Measurements from ENCODE around the gene NUAK2.

The NUAK2 gene

DNA sequence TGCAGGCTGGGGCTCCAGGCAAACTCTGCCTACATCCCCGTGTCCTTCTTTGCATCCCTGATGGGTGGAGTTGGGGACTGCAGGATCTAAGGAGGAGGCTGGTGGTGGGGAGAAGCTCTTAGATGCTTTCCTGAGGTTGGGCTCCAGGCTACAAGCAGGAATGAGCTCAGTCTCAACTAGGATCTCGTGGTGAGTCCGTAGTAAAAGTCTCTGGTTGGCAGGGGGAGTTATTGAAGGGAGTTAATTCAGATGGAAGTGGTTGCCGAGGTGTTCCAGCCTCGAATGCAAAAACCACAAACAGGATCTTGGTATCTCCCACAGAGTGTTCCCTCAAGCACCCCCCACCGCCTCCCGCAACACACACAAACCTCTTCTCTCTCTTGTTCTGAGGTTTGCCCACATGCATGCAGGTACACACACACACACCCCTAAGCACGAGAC is 58.8 kb downstream of the NUAK2 start:
- no peak for TF ChIP-seq EZH2 (IDR thresholded peaks at IDR 0.05)
- no peak for TF ChIP-seq POLR2AphosphoS5 (IDR thresholded peaks at IDR 0.05; ENCODE audit: borderline replicate concordance, low read depth, low read length)
- H3K9ac ChIP-seq (ENCODE audit: insufficient read length) = no peak overlapping the region
- H3K27ac ChIP-seq = no peak overlapping the region

DNA sequence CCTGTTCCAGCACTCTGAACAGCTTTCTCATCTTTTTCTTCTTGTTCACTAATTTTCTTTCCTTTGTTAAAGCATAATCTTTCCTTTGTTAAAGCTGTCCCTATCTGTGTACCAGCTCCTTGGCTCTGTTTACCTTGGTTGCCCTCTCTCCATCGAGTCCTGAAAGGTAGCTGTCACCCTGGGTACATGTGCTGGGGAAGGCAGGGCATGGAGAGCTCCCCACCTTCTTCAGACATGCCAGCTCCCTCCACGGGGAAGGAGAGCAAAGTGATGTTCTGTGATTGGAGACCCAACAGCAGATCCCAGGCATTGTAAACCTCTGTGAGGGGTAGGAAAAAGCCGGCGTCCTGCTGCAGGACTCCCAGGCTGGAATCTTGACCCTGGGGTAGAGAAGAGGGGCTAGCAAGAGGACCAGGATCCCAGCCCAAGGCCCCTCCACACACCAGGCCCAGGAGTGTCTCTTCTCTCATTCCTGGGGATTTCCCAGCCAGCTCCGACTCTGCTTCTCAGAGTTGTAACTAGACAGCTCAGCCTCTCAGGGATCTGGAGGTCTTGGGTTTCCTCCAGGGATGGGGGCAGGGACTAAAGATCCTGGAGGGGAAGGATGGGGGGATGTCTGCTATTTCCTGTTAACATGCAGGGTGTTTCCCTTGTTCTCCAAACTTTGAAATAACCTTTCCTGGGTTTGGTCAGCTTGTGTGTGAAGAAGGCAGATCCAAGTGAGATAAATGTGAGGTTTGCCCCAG is 59.4 kb downstream of the NUAK2 start:
- H3K9ac ChIP-seq (ENCODE audit: insufficient read length) = no peak overlapping the region
- H3K27ac ChIP-seq = no peak overlapping the region
- no peak for DNase-seq (ENCODE audit: low read depth, low spot score)
- H3K36me3 ChIP-seq (ENCODE audit: insufficient read depth, low read length) = no peaks in the 10 kb centered on the region
- H3K9me3 ChIP-seq (ENCODE audit: low read depth, low read length) = no peaks in the 10 kb centered on the region
- no peak overlapping the region for H3K4me3 ChIP-seq
- TF ChIP-seq POLR2AphosphoS5 (IDR thresholded peaks at IDR 0.05; ENCODE audit: borderline replicate concordance, low read depth, low read length) (no peak), FOXP2 (optimal IDR thresholded peaks at IDR 0.05; ENCODE audit: control extremely low read depth, extremely low read length, insufficient read depth) (no peak), EZH2 (IDR thresholded peaks at IDR 0.05) (no peak)

More for the DNA sequence above, 58.8 kb downstream of the NUAK2 start:
- Histone ChIP-seq H3K9me3 (ENCODE audit: low read depth, low read length) (no peaks in the 10 kb centered on the region), H3K4me3 (no peak overlapping the region), H3K36me3 (ENCODE audit: insufficient read depth, low read length) (no peaks in the 10 kb centered on the region)
- no peak for DNase-seq (ENCODE audit: low read depth, low spot score)

GRCh38 chr1:205260948-205261732 is 60.4 kb downstream of the NUAK2 start:
- Histone ChIP-seq H3K9ac (ENCODE audit: insufficient read length) (no peak overlapping the region), H3K36me3 (ENCODE audit: insufficient read depth, low read length) (no peaks in the 10 kb centered on the region), H3K4me3 (no peak overlapping the region), H3K27ac (no peak overlapping the region), H3K9me3 (ENCODE audit: low read depth, low read length) (no peaks in the 10 kb centered on the region)
- DNase-seq (ENCODE audit: low read depth, low spot score) = no peak
- TF ChIP-seq FOXP2 (optimal IDR thresholded peaks at IDR 0.05; ENCODE audit: control extremely low read depth, extremely low read length, insufficient read depth) (no peak), POLR2AphosphoS5 (IDR thresholded peaks at IDR 0.05; ENCODE audit: borderline replicate concordance, low read depth, low read length) (no peak), EZH2 (IDR thresholded peaks at IDR 0.05) (no peak)

DNA sequence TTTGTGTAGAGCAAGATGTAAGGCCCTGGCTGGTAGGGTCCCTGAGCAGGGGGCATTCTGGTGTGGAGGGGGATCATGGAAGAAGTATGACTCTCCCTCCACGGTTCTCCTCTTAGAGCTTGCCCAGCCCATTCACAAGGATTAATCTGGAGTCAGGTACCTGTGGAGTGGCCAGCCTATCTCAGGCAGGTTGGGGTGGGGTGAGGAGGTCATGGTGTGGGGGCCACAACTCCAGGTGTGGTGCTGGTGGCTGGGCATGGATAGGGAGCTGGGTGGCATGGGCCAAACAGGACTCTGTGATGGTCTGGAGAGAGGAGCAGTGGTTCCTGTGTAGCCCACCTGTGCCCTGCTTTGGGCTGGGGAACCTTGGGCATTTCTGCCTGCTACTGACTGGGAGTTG is 61.5 kb downstream of the NUAK2 start:
- no peak for TF ChIP-seq POLR2AphosphoS5 (IDR thresholded peaks at IDR 0.05; ENCODE audit: borderline replicate concordance, low read depth, low read length)
- TF ChIP-seq EZH2 (IDR thresholded peaks at IDR 0.05) = no peak
- no peak for TF ChIP-seq FOXP2 (optimal IDR thresholded peaks at IDR 0.05; ENCODE audit: control extremely low read depth, extremely low read length, insufficient read depth)
- Histone ChIP-seq H3K9me3 (ENCODE audit: low read depth, low read length) (no peaks in the 10 kb centered on the region), H3K27ac (no peak overlapping the region), H3K4me3 (no peak overlapping the region), H3K36me3 (ENCODE audit: insufficient read depth, low read length) (no peaks in the 10 kb centered on the region), H3K9ac (ENCODE audit: insufficient read length) (no peak overlapping the region)
- no peak for DNase-seq (ENCODE audit: low read depth, low spot score)

- TF ChIP-seq EZH2 (IDR thresholded peaks at IDR 0.05) (no peak), FOXP2 (optimal IDR thresholded peaks at IDR 0.05; ENCODE audit: control extremely low read depth, extremely low read length, insufficient read depth) (no peak), POLR2AphosphoS5 (IDR thresholded peaks at IDR 0.05; ENCODE audit: borderline replicate concordance, low read depth, low read length) (no peak)
- Histone ChIP-seq H3K27ac (no peak overlapping the region), H3K9ac (ENCODE audit: insufficient read length) (no peak overlapping the region), H3K36me3 (ENCODE audit: insufficient read depth, low read length) (no peaks in the 10 kb centered on the region), H3K9me3 (ENCODE audit: low read depth, low read length) (no peaks in the 10 kb centered on the region), H3K4me3 (no peak overlapping the region)
- DNase-seq (ENCODE audit: low read depth, low spot score) = no peak
Measured at GRCh38 chr1:205259324-205259832, 62.2 kb downstream of the NUAK2 start.

- Histone ChIP-seq H3K36me3 (ENCODE audit: insufficient read depth, low read length) (no peaks in the 10 kb centered on the region), H3K27ac (no peak overlapping the region), H3K9ac (ENCODE audit: insufficient read length) (no peak overlapping the region), H3K4me3 (no peak overlapping the region), H3K9me3 (ENCODE audit: low read depth, low read length) (no peaks in the 10 kb centered on the region)
- DNase-seq (ENCODE audit: low read depth, low spot score) = no peak
- TF ChIP-seq FOXP2 (optimal IDR thresholded peaks at IDR 0.05; ENCODE audit: control extremely low read depth, extremely low read length, insufficient read depth) (no peak), POLR2AphosphoS5 (IDR thresholded peaks at IDR 0.05; ENCODE audit: borderline replicate concordance, low read depth, low read length) (no peak), EZH2 (IDR thresholded peaks at IDR 0.05) (no peak)
Measured at GRCh38 chr1:205258719-205259118, 62.8 kb downstream of the NUAK2 start.

GRCh38 chr1:205258261-205258691 is 63.3 kb downstream of the NUAK2 start:
- Histone ChIP-seq H3K27ac (no peak overlapping the region), H3K9me3 (ENCODE audit: low read depth, low read length) (no peaks in the 10 kb centered on the region), H3K4me3 (no peak overlapping the region), H3K36me3 (ENCODE audit: insufficient read depth, low read length) (no peaks in the 10 kb centered on the region), H3K9ac (ENCODE audit: insufficient read length) (no peak overlapping the region)
- DNase-seq (ENCODE audit: low read depth, low spot score) = no peak
- no peak for TF ChIP-seq FOXP2 (optimal IDR thresholded peaks at IDR 0.05; ENCODE audit: control extremely low read depth, extremely low read length, insufficient read depth)
- TF ChIP-seq EZH2 (IDR thresholded peaks at IDR 0.05) = no peak
- no peak for TF ChIP-seq POLR2AphosphoS5 (IDR thresholded peaks at IDR 0.05; ENCODE audit: borderline replicate concordance, low read depth, low read length)

DNA sequence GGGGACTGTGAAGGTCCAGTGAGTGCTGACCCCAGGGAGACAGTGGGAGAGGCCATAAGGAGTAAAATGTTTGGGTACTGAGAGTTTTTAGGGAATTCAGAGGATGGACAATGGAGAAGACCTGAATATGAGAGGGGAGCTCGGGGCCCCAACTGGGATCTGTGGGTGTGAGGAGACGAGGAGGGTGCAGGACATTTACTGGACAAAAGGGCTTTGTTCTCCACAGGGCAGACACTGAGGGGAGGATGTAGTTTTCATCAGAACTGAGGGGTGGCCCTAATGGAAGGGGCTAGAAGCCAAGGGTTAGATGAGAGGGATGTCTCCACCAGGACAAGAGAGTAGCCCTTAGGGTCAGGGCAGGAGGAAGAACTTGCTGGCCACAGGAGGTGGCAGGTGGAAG is 63.8 kb downstream of the NUAK2 start:
- Histone ChIP-seq H3K36me3 (ENCODE audit: insufficient read depth, low read length) (no peaks in the 10 kb centered on the region), H3K4me3 (no peak overlapping the region), H3K9me3 (ENCODE audit: low read depth, low read length) (no peaks in the 10 kb centered on the region), H3K9ac (ENCODE audit: insufficient read length) (no peak overlapping the region), H3K27ac (no peak overlapping the region)
- no peak for DNase-seq (ENCODE audit: low read depth, low spot score)
- TF ChIP-seq FOXP2 (optimal IDR thresholded peaks at IDR 0.05; ENCODE audit: control extremely low read depth, extremely low read length, insufficient read depth) (no peak), EZH2 (IDR thresholded peaks at IDR 0.05) (no peak), POLR2AphosphoS5 (IDR thresholded peaks at IDR 0.05; ENCODE audit: borderline replicate concordance, low read depth, low read length) (no peak)
